Right ventricle myocardium inferior (tissue), 1 donor: ENCODE data around the gene TRABD2B. TPM values are rescaled to one million over a fixed set of nuclear protein-coding genes. Genes with fewer than 3 reads are reported as not detected.
A peak's percentile ranks its signal among the peaks of the same experiment; 100 is the strongest.

Experiments used
- ATAC-seq: fragments of 200-7000 bp; cut with Tn5 transposase; one replicate; pipeline ENCODE4 v1.9.1; 2020; ENCODE audit warnings: mild to moderate bottlenecking, moderate library complexity
- DNase-seq: peaks from one replicate; pipeline ENCODE4 v3.0.0; 2021; ENCODE audit errors: missing footprints
- intact Hi-C: fragments of 100-400 bp; cut with DNase I; formaldehyde crosslinking; loops from one replicate; pipeline ENCODE4 v1.11.0; 2022
- total RNA-seq: library from RNA; stranded (reverse); fragmentation: NEBNext Ultra II Directional; extraction: Animal tissue kit (Norgen Biotek cat#: 25700); gene quantifications from one replicate; pipeline ENCODE4 v1.2.1, GENCODE V29; 2021
- donor health status: DM: no; HTN: yes; CAD: no; lungs with severe emphysema.

TRABD2B gene
- total RNA-seq, 1 donor from 2014 or later, result 0.57 TPM

DNA sequence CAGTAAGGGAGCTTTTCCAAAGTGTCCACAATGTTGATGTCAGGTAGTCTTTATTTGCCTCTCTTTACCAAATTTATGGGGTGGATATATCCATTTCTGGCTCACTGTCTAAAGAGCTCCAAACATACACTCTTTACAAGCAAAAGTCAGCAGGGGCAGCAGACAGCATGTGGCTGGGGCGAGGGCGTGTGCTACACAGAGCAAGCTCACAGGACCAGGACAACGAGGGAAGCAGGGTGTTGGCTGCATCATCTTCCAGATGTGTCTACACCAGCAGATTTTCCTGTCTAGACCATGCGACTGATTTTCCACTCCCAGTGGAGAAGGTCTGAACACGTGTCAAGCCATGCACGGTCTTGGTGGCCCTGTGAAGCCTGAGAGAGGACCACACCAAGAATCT is 123.8 kb downstream of the TRABD2B start:
- intact Hi-C loops, result no loop called here
- ATAC-seq (no peak), DNase-seq (no peak)

DNA sequence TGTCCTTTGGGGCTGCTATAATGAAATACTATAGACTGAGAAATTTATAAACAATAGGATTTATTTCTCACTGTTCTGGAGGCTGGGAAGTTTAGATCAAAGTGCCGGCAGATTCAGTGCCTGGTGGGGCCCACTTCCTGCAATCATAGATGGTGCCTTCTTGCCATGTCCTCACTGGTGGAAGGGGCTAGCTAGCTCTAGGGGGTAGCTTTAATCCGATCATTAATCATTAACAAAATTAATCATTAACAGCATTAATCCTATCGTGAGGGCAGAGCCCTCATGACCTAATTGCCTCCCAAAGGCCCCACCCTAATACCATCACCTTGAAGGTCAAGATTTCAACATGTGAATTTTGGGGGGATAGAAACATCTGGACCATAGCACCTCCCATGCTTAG is 124.3 kb downstream of the TRABD2B start:
- ATAC-seq (no peak), DNase-seq (no peak)
- intact Hi-C loops, result no loop called here

DNA sequence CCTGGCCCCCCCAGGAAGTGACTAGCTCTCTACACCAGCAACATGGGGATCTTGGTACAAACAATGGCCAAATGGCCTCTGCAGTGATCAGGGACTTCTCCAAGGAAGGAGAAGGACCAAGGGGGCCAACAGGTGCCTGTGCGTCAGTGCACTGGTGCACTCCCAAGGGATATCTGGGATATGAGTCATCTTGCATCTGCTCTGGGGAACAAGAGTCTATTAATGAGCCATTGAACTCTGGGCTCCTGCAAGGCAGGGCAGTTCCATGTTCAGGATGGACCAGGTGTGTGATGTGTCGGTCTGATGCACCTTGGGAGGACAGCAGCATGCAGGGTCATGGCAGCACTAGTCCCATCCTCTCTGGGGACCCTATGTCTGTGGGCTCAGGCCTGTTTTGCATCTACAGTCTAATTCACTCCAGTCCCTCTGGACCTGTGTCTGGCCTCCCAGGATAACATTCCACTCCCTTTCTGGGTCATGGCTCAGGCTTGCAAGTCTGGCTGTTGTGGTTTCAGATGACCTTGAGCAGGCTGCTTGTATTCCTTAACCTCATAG is 125.3 kb downstream of the TRABD2B start:
- ATAC-seq, result peak; percentile 24
- no peak for DNase-seq

DNA sequence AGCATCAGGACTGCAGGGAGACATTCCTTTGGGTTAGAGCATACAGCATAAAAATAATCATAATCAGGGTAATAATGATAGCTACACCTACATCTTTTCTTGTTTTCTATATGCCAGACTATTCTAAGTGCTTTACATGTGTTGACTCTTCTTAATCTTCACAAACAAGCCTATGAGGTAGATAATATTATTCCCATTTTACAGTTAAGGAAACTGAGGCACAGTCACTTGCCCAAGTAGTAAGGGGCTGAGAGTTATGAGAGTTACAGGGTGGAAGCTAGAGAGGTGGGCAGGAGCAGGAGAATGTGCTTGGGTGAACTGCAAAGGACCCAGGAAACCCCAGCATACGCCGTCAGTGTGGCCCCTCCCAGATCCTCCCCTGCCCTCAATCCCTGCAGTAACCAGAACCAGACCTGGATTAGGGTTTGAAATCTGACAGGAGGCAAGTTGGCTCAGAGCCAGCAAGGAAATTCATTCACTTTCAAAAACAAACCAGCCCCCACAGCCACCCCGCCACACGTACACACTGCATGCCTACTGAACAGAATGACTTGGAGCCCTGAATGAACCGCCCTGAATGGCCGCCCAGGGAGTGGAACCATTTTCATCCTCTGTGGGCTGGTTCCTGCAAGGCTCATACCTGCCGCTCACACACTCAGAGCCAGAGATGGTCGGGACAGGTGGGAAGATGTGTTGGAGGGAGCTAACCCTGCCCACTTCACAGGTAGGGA is 126.1 kb downstream of the TRABD2B start:
- intact Hi-C loops, result no loop called here
- no peak for ATAC-seq
- no peak for DNase-seq

More for the DNA sequence above, 125.3 kb downstream of the TRABD2B start:
- intact Hi-C loops, result no loop called here

DNA sequence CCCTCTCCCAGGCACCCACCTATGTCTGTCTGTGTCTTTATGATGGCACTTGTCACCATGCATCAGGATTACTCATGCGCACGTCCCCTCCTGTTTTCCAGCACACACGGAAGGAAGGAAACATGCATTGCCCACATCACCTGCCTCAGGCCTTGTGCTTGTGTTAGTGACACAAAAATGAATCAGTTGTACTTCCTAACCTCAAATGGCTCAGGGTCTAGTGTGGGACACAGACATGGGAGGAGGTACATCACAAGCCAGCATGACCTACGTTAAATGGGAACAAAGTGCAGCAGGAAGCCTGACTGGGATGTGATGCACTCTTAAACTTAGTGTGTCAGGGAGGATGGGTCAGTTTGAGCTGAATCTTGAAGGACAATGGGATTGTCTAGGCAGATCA is 126.7 kb downstream of the TRABD2B start:
- intact Hi-C loops, result no loop called here
- no peak for ATAC-seq
- DNase-seq, result no peak

DNA sequence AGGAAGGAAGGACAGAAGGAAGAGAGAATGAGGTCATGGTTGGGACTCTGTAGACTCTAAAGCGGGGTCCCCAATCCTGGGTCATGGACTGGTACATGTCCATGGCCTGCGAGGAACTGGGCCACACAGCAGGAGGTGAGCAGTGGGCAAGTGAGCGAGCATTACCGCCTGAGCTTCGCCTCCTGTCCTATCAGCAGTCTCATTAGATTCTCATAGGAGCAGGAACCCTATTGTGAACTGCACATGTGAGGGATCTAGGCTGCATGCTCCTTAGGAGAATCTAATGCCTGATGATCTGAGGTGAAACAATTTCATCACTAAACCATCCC is 128.9 kb downstream of the TRABD2B start:
- DNase-seq (no peak), ATAC-seq (no peak)
- intact Hi-C loops, result no loop called here

DNA sequence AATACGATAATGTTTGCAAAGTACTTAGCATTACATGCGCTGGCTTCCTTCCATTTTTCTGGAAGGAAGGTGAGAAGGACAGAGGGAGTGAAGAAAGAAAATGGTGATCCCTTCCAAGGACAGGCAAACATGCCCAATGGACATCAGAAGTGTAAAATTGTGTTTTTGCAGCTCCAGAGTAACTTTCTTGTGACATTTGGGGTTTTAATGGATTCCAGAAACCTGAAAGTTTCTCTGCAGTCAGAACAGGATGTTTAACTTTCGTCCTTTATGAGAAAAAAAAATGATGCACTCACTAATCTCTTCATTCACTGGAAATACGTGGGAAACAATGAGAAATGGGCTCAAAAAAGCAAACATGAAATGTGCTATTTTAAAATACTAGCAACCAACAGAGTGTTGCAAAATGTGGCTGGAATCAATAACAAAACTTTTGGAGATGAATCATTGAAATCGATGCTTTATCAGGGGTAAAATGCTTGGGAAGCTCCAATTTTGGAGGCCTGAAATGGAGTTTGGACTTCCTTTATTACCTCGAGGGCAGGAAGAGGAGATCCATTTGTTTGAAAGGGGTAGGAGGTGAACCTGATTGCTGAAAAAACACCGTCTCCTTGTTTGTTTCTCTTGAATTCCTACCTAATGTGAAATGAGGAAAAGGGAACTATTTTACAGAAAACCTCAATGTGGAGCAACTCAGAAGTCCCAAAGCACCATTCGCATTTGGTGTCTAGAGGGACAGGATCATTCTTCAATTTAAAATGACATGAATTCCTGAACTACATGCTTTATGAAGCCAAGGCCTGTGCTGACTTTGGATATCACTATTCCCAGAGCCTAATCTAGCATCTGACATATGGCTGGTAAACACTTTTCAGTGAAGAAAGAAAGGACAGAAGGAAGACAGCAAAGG is 129.5 kb downstream of the TRABD2B start:
- no peak for DNase-seq
- ATAC-seq, result no peak
- intact Hi-C loops, result no loop called here

DNA sequence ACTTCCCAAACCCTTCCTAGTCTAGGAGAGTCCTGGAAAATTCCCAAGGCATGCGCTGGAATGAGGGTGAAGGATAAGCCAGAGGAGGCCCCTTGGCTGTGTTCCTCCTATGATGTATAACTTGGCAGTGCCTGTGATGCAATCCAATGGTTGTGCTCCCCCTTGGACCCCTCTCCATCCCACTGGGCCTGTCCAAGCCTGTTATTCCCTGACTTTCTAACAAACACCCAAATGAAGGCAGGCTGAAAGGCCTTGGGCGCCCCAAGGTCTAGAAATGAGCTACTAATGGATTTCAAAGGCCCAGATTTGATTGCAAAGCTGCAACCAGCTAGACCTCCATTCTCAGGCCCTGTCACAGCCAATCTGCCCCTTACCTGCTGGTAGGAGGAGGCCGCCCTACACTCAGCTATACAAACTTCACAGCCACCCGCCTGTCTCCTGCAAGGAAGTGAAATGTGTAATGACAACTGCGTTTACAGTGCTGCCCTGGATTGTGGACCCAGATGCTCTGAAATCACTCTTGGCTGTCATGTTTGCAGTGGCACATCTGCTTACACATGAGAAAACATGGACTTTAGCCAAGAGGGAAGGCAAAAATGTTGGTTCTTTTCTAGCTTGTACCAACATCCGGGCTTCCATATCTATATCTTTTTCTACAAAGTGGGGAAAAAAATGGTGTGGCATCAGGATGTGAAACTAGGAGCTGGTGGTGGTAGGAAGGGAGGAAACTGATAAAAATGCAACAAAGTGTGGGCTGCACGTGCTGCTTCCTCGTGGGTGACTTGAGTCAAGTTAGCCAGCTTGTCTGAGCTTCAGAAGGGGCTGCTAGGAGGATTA is 130.4 kb downstream of the TRABD2B start:
- DNase-seq (no peak), ATAC-seq (no peak)
- intact Hi-C loops, result no loop called here

DNA sequence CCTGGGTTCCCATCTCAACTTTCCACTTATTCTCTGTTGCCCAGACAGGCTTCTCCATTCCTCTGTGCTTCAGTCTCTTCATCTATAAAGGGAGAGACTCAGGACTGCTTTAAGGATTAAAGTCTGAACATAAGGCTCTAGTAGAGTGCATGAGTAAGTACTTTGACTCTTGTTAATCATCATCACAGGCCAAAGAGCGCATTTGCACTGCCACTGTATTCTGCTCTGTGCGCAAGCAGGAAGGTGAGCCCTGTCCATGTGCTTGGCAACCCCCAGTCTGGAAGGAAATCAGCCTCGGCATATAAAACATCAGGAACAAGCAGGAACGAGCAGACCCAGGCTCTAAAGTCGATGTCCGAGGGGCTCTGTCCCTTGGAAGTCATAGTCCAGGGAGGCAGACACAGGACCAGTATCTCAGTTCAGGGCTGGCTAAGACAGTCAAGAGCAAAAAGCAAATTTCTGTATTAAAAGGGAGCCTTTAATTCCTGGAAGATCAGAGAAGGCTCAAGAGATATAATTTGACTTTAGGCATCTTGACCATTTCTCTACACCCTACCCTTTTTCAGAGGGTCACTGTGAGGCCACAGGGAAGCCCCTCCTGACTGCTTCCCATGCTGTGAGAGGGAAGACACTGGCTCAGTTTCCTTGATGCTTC is 131.2 kb downstream of the TRABD2B start:
- intact Hi-C loops, result no loop called here
- DNase-seq (no peak), ATAC-seq (no peak)

DNA sequence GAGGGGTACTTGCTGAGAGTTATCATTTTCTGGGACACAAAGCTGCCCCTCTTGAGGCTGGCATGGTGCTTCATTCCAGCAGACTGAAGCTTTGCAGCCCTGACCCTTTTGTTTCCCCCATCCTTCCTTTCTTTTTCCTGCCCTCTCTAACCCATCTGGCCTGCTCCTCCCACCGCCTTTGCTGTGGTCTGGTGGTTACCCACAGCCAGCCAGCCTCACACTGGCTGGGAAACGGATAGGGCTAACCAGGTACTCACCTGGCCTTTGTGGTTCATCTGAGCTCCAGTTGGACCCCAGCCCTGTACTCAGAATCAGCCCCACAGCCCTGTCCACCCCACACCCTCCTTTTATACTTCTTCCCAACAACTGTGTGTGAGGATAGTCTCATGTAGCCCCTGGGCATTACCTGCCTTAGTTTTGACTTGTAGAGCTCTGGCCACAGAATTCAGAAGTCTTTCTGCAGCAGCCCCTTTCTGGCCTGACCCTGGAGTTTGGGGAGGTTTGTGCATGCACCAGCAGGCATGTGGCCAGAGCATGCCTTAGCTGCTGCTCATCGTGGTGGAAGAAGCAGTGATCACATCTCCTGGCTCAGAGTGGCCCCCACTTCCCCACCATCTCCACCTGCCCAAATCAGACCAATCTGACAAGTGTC is 138.0 kb downstream of the TRABD2B start:
- DNase-seq (no peak), ATAC-seq (no peak)
- intact Hi-C loops, result no loop called here

DNA sequence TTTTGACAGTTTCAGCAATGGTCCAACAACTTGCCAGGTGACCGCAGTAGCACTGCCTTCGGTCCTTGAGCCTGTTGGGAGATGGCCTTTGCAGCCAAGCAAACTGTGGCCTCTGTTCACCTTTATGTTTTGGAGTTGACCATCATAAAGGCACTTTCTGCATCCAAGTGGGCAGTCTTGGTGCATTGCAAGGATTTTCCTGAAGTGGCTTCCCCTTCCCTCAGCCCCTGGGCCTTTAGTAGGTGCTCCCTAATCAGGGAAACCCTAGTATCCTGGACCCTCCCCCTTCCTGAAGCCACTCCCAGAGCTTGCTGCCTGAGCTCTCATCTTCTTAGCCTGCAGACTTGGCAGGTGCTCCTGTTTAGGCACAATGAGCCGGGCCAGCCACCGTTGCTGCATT is 140.2 kb downstream of the TRABD2B start:
- no peak for DNase-seq
- intact Hi-C loops, result no loop called here
- no peak for ATAC-seq

DNA sequence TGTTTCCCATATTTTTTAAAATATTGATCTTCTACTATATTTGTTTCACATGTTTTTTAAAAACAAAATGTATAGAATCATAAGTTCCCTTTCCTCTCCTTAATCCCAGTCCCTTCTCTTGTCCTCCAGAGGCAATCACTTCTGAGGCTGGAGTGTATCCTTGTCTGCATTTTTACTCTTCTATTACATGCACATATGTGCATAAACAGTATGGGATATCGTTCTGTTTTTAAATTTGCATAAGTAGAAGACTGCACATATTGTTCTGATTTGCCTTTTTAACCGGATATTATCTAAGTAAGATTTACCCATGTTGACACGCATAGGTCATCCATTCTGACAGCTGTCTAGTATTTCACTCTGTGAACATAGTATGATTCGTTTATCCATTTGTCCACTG is 142.0 kb downstream of the TRABD2B start:
- ATAC-seq (no peak), DNase-seq (no peak)
- intact Hi-C loops, result no loop called here

DNA sequence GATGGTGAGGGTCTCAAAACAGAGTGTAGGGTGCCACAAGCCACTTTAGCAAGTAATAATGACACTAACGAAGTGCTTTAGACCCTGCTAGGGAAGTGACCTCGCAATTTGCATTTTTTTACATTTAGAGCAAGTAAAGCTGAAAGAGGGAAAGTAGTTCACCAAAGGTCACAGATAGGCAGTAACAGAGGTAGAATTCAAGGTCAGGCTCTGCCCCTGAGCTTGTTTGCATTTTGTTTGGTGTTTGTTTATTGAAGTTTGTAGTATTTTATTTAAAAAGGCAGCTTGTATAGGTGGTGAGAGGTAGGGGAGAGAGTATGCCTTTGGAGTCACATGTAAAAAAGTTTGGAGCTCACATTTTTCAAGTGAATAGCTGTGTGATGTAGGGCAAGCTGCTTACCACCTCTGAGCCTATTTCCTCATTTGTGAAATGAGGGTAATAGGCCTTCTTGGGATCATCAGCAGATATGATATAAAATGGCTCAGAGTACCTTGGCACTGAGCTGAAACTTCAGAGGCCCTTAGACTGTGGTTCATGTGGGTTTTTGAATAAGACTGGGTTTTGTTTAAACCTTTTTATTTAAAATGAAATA is 142.5 kb downstream of the TRABD2B start:
- ATAC-seq, result no peak
- no peak for DNase-seq
- intact Hi-C loops, result no loop called here

DNA sequence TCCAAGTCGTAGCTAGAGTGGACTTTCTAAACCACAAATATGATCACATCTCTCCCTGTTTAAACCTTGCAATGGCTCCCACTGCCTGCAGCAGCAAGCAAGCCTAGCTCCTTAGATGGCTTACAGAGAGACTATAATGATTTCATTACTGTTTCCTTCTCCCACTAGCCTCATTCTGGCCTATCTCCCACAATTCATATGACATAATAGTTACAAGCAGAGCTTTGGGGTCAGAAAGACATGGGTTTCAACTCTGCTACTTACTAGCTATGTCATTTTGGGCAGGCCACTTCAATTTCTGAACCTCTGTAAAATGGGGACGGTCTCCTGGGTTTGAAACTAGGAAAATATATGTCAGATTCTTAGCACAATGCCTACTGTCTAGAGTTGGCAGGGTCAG is 143.3 kb downstream of the TRABD2B start:
- DNase-seq (no peak), ATAC-seq (no peak)
- intact Hi-C loops, result no loop called here

DNA sequence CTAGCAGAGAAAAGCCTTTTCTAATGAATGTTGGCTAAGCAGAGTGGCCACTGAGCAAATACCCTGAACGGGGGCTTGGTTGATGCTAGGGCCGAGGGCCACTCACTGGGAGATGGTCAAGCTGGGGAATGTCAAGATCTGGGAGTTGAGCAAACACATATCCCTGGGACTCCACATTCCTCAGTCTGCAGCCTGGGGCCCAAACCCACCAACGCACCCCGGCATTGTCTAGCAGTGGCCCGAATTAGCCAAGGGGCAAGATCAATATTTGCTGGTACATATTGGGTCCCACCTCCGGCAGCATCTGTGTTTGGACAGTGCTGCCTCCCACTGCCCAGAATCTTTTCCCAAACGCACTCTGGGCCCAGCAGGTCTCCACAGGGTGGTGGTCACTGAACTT is 144.1 kb downstream of the TRABD2B start:
- DNase-seq (no peak), ATAC-seq (no peak)
- intact Hi-C loops, result no loop called here

DNA sequence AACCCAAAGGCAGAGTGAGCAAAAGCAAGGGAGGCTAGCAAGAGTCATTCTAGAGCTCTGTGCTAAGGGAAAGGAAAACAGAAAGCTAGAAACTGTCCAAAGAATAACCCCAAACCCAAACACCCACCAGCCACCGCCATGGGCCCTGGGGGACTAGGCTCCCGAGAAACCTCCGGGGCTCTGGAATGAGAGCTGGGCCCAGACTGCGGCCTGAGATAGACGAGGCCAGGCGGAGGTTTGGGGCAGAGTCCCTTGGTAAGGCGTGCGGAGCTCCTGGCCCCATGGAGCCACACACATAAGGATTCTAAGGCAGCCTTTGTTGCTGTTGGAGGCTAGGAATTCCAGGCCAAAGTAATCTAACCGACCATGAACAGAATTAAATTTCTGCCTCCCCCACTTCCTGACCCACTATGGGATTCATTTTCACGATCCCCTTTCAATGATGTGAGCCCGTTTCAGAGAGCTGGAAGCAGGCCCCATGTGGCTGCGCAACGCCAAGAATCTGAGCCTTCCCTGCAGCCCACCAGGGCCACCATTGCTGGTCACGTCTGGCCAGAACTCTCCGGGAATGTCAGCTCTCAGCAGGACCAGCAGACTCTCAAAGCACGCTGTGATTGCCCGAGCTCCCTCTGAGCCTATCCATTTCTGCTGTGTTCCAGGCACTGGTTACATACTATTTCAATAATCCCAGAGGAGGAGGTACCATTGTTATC is 145.0 kb downstream of the TRABD2B start:
- ATAC-seq (no peak), DNase-seq (no peak)
- intact Hi-C loops, result no loop called here

DNA sequence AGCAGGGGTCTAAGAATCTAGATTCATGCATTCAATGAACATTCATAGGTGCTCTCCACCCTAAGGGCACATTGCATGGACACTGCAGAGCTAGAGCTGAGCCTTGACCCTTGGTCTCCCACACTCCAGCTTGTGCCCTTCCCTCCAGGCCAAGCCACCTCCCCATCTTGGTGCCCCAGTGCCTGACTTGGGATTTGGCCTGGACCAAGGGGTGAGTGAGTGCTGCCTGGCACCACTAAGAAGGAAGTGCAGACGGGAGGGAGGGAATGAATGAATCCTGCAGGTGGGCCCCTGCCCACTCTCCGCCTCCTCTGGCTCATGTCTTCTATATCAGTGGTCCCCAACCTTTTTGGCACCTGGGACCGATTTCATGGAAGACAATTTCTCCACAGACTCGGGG is 146.7 kb downstream of the TRABD2B start:
- no peak for ATAC-seq
- intact Hi-C loops, result no loop called here
- no peak for DNase-seq
